DMS114 treated with DMSO at 0.1 percent for 48 hours (cell line): ENCODE measurements around the gene KSR2.

ENCODE experiments used
- DNase-seq: peaks from one replicate; lab custom pipeline; 2025; ENCODE audit not compliant: unreplicated experiment; lab: John Stamatoyannopoulos, UW

The KSR2 gene

GRCh38 chr12:117968151-117968789 is 520 bp downstream of the KSR2 start:
- no peak for DNase-seq

DNA sequence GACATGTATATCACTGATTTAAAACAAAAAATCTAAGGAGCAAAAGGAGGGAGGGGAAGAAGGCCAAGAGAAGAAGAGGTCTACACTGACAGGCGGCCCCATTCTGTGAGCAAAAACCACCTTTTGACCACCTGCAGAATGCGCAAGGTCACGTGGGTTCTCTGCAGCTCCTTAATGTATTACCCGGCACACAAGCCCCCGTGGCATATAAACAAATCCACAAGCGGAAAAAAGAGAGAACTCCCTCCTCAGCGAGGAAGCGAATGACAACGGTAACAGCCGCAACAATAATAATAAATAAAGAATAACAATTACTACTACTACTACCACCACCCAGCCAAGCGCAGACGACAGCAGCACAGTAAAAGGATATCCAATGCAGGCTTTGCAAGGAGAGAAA is 1.3 kb downstream of the KSR2 start:
- DNase-seq = no peak

- DNase-seq = no peak
Measured at GRCh38 chr12:117967043-117967442, 1.7 kb downstream of the KSR2 start.

GRCh38 chr12:117966511-117966910 is 2.3 kb downstream of the KSR2 start:
- no peak for DNase-seq

- DNase-seq = no peak
Measured at GRCh38 chr12:117963836-117964235, 5.0 kb downstream of the KSR2 start.

- DNase-seq = no peak
Measured at GRCh38 chr12:117936722-117937484, 31.9 kb downstream of the KSR2 start.

DNA sequence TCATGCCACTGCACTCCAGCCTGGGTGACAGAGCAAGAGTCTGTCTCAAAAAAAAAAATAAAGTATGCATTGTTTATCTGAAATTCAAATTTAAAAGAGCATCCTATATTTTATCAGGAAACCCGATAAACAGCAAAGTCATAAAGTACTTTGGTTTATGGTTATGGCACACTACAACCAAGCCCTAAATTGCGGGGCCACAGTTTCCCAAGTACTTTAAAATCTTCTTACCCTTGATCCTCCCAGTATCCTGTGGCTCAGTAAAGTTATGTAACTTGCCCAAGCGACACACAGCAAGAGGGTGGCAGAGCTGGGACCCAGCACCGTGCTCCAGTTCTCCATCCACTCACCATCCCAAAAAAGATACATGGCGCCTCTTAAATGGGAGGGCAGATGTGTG is 35.2 kb downstream of the KSR2 start:
- DNase-seq = no peak

- no peak for DNase-seq
Measured at GRCh38 chr12:117926391-117926899, 42.3 kb downstream of the KSR2 start.

GRCh38 chr12:117921929-117922777 is 46.6 kb downstream of the KSR2 start:
- DNase-seq = no peak

GRCh38 chr12:117919479-117919878 is 49.3 kb downstream of the KSR2 start:
- DNase-seq = no peak

- no peak for DNase-seq
Measured at GRCh38 chr12:117914686-117915085, 54.1 kb downstream of the KSR2 start.

GRCh38 chr12:117912756-117913155 is 56.0 kb downstream of the KSR2 start:
- DNase-seq = no peak

- no peak for DNase-seq
Measured at GRCh38 chr12:117908411-117908810, 60.4 kb downstream of the KSR2 start.

GRCh38 chr12:117907108-117907689 is 61.6 kb downstream of the KSR2 start:
- DNase-seq = no peak

DNA sequence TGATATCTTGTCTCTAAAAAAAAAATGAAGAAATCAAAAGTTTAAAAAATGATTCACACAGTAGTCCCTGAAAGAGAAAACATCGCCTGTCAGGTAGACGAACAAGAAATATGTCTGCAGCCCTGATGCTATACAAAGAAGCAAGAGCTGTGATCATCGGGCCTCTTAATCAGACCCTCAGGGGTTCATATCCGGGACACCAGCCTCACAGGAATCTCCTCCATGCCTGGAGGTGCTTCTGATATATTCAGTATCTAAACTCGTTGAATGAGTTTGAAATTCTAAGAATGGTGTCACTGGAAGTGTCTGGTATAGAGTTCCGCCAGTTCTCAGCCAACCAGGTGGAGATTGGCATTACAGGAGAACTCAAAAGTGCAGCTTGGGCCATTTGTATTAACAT is 64.7 kb downstream of the KSR2 start:
- no peak for DNase-seq

GRCh38 chr12:117903110-117903840 is 65.5 kb downstream of the KSR2 start:
- DNase-seq = no peak

GRCh38 chr12:117901631-117902030 is 67.2 kb downstream of the KSR2 start:
- no peak for DNase-seq

DNA sequence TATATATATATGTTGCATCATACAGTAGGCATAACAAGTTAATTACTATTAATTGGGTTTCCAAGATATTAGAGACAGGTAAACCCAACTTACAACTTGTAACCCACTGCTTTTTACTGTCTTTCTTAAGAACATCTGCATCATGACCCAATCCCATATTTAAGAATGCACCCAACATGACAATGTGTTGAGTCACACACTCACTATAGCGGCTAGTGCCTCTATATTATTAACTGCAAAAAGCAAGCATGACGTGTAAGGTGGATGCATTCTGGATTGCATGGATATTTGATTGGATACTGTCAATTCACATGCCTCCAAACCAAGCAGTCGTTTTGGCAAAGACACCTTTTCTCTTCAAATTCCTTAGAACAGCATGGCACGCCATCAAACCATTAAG is 68.2 kb downstream of the KSR2 start:
- no peak for DNase-seq

- DNase-seq = no peak
Measured at GRCh38 chr12:117897372-117898161, 71.2 kb downstream of the KSR2 start.

DNA sequence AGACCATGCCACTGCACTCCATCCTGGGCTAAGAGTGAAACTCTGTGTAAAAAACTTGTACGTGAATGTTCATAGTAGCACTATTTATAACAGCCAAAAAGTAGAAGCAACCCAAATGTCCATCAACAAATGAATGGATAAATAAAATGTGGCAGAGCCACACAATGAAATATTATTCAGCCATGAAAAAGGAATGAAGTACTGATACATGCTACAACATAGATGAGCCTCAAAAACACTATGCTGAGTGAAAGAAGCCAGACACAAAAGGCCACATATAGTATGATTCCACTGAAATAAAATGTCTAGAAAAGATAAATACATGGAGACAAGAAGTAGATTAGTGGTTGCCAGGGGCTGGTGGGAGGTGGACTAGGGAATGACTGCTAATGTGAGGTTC is 72.8 kb downstream of the KSR2 start:
- no peak for DNase-seq
